K562 (cell line): Measurements from ENCODE around the gene UQCRC2. TPM values are rescaled to one million over a fixed set of nuclear protein-coding genes. Genes with fewer than 3 reads are reported as not detected.

Experiments used
- ATF2 ChIP-seq: sonication (generic); formaldehyde crosslinking; IDR thresholded peaks from 2 replicates; pipeline ENCODE4 v1.8.1; 2022; ENCODE audit warnings: missing genetic modification reagents
- COPS2 ChIP-seq: fragments of 450-650 bp; conservative IDR thresholded peaks from 2 replicates; pipeline ENCODE4 v1.6.1; 2016; ENCODE audit warnings: mild to moderate bottlenecking, moderate library complexity
- E2F3 ChIP-seq: fragments of 250-450 bp; sonication (Bioruptor Pico); IDR thresholded peaks from 2 replicates; pipeline ENCODE4 v1.4.0; 2020; ENCODE audit warnings: mild to moderate bottlenecking
- GABPB2 ChIP-seq: fragments of 250-450 bp; sonication (Bioruptor Pico); conservative IDR thresholded peaks from 2 replicates; pipeline ENCODE4 v1.5.1; 2021; ENCODE audit warnings: mild to moderate bottlenecking
- HIVEP1 ChIP-seq: fragments of 250-450 bp; sonication (Bioruptor Pico); IDR thresholded peaks from 2 replicates; pipeline ENCODE4 v1.4.0; 2020; ENCODE audit warnings: mild to moderate bottlenecking
- MAFF ChIP-seq: IDR thresholded peaks from 2 replicates; pipeline ENCODE4 v1.6.1; 2012; ENCODE audit warnings: low read length, improper control_type of control experiment
- RBM15 ChIP-seq: fragments of 200-400 bp; formaldehyde crosslinking; IDR thresholded peaks from 2 replicates; pipeline ENCODE4 v1.6.1; 2018; ENCODE audit warnings: mild to moderate bottlenecking, low read length, moderate library complexity; ENCODE audit not compliant: insufficient read depth
- TOE1 ChIP-seq, 2 experiments: fragments of 450-650 bp in 1 of 2; sonication (generic) in 1 of 2; formaldehyde crosslinking in 1 of 2; IDR thresholded peaks; 2 replicates each; pipeline versions ENCODE4 v1.7.1 to v1.8.0; 2016 to 2022; ENCODE audit warnings: borderline replicate concordance in 2 of 2, mild to moderate bottlenecking in 2 of 2, antibody characterized with exemption in 1 of 2, inconsistent platforms in 1 of 2, low read depth in 1 of 2, missing genetic modification reagents in 1 of 2, moderate library complexity in 1 of 2
- ZBTB49 ChIP-seq: sonication (generic); formaldehyde crosslinking; IDR thresholded peaks from 2 replicates; pipeline ENCODE4 v1.8.0; 2022; ENCODE audit warnings: missing genetic modification reagents, mild to moderate bottlenecking, borderline replicate concordance
- ZSCAN32 ChIP-seq: fragments of 450-650 bp; formaldehyde crosslinking; IDR thresholded peaks from 2 replicates; pipeline ENCODE4 v1.4.0; 2020; ENCODE audit warnings: mild to moderate bottlenecking, moderate library complexity
- polyA plus RNA-seq, 8 experiments: library from polyadenylated mRNA; depleted of rRNA in 4 of 8; stranded (reverse) in 5 of 8; unstranded in 3 of 8; fragments of >200 nt; fragmentation: Nextera tagmentation in 2 of 8; fragmentation: Illumina TruSeq in 1 of 8; extraction: Ambion mirVana in 2 of 8; extraction: Trizol in 1 of 8; gene quantifications; 2 replicates each; pipeline versions ENCODE4 v1.2.1 to v1.2.3, GENCODE V29; 2011 to 2014; ENCODE audit warnings: inconsistent platforms in 1 of 8, missing spikeins in 1 of 8
- total RNA-seq, 7 experiments: library from RNA; depleted of rRNA in 6 of 7; stranded (reverse); fragments of >200 nt in 6 of 7; fragmentation: Illumina TruSeq in 2 of 7; extraction: Trizol in 2 of 7; gene quantifications; 2 replicates each; pipeline versions ENCODE4 v1.2.1 to v1.2.3, GENCODE V29; 2011 to 2021; ENCODE audit warnings: low replicate concordance in 1 of 7
- TF ChIP-seq, protein P1 (sequence below): fragments of 200-800 bp; sonication (Bioruptor generic); IDR thresholded peaks from 2 replicates; pipeline ENCODE4 v1.6.1; 2016; ENCODE audit warnings: missing genetic modification characterization, missing compliant biosample characterization
- TF ChIP-seq, protein P2 (sequence below): sonication (generic); formaldehyde crosslinking; IDR thresholded peaks from 2 replicates; pipeline ENCODE4 v1.8.1; 2023; ENCODE audit warnings: mild to moderate bottlenecking, missing genetic modification reagents
- TF ChIP-seq, protein P3 (sequence below): fragments of 450-650 bp; formaldehyde crosslinking; IDR thresholded peaks from 2 replicates; pipeline ENCODE4 v1.4.0; 2020; ENCODE audit warnings: mild to moderate bottlenecking, moderate library complexity

Gene UQCRC2
- total and polyA plus RNA-seq, 9 of the 15 experiments (the other 6 are each of a cell fraction or from before 2014, with no cell fraction given) = 177 to 516 (median 319) TPM

- TF ChIP-seq, protein P1, sequence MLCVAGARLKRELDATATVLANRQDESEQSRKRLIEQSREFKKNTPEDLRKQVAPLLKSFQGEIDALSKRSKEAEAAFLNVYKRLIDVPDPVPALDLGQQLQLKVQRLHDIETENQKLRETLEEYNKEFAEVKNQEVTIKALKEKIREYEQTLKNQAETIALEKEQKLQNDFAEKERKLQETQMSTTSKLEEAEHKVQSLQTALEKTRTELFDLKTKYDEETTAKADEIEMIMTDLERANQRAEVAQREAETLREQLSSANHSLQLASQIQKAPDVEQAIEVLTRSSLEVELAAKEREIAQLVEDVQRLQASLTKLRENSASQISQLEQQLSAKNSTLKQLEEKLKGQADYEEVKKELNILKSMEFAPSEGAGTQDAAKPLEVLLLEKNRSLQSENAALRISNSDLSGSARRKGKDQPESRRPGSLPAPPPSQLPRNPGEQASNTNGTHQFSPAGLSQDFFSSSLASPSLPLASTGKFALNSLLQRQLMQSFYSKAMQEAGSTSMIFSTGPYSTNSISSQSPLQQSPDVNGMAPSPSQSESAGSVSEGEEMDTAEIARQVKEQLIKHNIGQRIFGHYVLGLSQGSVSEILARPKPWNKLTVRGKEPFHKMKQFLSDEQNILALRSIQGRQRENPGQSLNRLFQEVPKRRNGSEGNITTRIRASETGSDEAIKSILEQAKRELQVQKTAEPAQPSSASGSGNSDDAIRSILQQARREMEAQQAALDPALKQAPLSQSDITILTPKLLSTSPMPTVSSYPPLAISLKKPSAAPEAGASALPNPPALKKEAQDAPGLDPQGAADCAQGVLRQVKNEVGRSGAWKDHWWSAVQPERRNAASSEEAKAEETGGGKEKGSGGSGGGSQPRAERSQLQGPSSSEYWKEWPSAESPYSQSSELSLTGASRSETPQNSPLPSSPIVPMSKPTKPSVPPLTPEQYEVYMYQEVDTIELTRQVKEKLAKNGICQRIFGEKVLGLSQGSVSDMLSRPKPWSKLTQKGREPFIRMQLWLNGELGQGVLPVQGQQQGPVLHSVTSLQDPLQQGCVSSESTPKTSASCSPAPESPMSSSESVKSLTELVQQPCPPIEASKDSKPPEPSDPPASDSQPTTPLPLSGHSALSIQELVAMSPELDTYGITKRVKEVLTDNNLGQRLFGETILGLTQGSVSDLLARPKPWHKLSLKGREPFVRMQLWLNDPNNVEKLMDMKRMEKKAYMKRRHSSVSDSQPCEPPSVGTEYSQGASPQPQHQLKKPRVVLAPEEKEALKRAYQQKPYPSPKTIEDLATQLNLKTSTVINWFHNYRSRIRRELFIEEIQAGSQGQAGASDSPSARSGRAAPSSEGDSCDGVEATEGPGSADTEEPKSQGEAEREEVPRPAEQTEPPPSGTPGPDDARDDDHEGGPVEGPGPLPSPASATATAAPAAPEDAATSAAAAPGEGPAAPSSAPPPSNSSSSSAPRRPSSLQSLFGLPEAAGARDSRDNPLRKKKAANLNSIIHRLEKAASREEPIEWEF (CRISPR knock-in tag) = no peak
- TF ChIP-seq ZSCAN32 (CRISPR knock-in tag) (no peak), GABPB2 (CRISPR knock-in tag) (no peak), E2F3 (CRISPR knock-in tag) (no peak), MAFF (no peak), TOE1 (IDR thresholded peaks at IDR 0.05; ENCODE audit: borderline replicate concordance) (no peak), TOE1 (CRISPR knock-in tag; IDR thresholded peaks at IDR 0.05; ENCODE audit: borderline replicate concordance, low read depth) (no peak), ZBTB49 (CRISPR knock-in tag) (no peak), COPS2 (no peak), HIVEP1 (CRISPR knock-in tag) (no peak), RBM15 (no peak), ATF2 (CRISPR knock-in tag) (no peak)
- TF ChIP-seq, protein P2, sequence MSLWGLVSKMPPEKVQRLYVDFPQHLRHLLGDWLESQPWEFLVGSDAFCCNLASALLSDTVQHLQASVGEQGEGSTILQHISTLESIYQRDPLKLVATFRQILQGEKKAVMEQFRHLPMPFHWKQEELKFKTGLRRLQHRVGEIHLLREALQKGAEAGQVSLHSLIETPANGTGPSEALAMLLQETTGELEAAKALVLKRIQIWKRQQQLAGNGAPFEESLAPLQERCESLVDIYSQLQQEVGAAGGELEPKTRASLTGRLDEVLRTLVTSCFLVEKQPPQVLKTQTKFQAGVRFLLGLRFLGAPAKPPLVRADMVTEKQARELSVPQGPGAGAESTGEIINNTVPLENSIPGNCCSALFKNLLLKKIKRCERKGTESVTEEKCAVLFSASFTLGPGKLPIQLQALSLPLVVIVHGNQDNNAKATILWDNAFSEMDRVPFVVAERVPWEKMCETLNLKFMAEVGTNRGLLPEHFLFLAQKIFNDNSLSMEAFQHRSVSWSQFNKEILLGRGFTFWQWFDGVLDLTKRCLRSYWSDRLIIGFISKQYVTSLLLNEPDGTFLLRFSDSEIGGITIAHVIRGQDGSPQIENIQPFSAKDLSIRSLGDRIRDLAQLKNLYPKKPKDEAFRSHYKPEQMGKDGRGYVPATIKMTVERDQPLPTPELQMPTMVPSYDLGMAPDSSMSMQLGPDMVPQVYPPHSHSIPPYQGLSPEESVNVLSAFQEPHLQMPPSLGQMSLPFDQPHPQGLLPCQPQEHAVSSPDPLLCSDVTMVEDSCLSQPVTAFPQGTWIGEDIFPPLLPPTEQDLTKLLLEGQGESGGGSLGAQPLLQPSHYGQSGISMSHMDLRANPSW (CRISPR knock-in tag) = no peak
- TF ChIP-seq, protein P3, sequence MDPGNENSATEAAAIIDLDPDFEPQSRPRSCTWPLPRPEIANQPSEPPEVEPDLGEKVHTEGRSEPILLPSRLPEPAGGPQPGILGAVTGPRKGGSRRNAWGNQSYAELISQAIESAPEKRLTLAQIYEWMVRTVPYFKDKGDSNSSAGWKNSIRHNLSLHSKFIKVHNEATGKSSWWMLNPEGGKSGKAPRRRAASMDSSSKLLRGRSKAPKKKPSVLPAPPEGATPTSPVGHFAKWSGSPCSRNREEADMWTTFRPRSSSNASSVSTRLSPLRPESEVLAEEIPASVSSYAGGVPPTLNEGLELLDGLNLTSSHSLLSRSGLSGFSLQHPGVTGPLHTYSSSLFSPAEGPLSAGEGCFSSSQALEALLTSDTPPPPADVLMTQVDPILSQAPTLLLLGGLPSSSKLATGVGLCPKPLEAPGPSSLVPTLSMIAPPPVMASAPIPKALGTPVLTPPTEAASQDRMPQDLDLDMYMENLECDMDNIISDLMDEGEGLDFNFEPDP = no peak
Observed at GRCh38 chr16:22007509-22008214, 54.5 kb downstream of the UQCRC2 start, which contains the start of gene MOSMO (continued).
